SK-N-MC (cell line): ENCODE data around the gene SHISA7.
"Not testable (repeated sequence)": the region's sequence is repeated elsewhere in the genome, so short reads cannot be mapped to it uniquely, and the experiment has no call there.

Experiments used
- EZH2 ChIP-seq: fragments of 200-600 bp; sonication (generic); IDR thresholded peaks from one replicate; pipeline ENCODE4 v1.6.1; 2017; ENCODE audit warnings: antibody characterized with exemption
- FOXP2 ChIP-seq: optimal IDR thresholded peaks from 2 replicates; pipeline ENCODE3; 2011; ENCODE audit warnings: mild to moderate bottlenecking, moderate library complexity; ENCODE audit not compliant: insufficient read depth; ENCODE audit errors: extremely low read length, control extremely low read depth
- POLR2AphosphoS5 ChIP-seq: IDR thresholded peaks from 2 replicates; pipeline ENCODE4 v1.6.1; 2012; ENCODE audit warnings: mild to moderate bottlenecking, low read depth, low read length, borderline replicate concordance

GRCh38 chr19:55409179-55409578, 33.9 kb downstream of the SHISA7 start:
- not testable (repeated sequence) for TF ChIP-seq POLR2AphosphoS5, EZH2, FOXP2
